A673 (cell line): Measurements from ENCODE around the gene GNGT2.

Experiments used
- CTCF ChIP-seq: fragments of 300-800, 200-600 bp; sonication (generic); conservative IDR thresholded peaks from 2 replicates; pipeline ENCODE4 v1.5.1; 2017; ENCODE audit warnings: low read depth, mild to moderate bottlenecking, antibody characterized with exemption, low read length, moderate library complexity, mixed read lengths
- EZH2 ChIP-seq: fragments of 200-600 bp; sonication (generic); IDR thresholded peaks from 2 replicates; pipeline ENCODE4 v1.6.1; 2017; ENCODE audit warnings: borderline replicate concordance, low read depth, mild to moderate bottlenecking, mixed read lengths, antibody characterized with exemption, low read length; ENCODE audit not compliant: poor library complexity, severe bottlenecking

DNA sequence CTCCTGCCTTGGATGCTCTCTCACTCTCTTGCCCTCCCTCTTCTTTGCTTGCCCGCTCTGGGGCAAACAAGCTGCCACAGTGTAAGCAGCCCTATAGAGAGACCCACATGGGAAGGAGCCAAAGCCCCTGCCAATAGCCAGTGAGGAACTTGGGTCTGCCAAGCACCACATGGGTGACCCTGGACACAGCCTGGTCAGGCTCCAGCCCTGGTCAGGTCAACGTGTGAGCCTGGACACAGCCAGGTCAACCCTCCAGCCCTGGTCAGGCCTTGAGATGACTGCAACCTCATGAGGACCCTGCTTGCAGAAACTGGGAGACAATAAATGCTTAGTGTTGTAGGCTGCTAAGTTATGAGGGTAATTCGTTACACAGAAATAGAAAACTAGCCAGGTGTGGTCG, 34.5 kb upstream of the GNGT2 start:
- no peak for TF ChIP-seq CTCF
- no peak for TF ChIP-seq EZH2
